Thyroid gland (tissue), 4 donors: ENCODE results near the gene MAP4K5. TPM values are rescaled to one million over a fixed set of nuclear protein-coding genes. Genes with fewer than 3 reads are reported as not detected.
"Not testable (repeated sequence)": the region's sequence is repeated elsewhere in the genome, so short reads cannot be mapped to it uniquely, and the experiment has no call there.

Experiments
- DNase-seq, 2 donors: peaks; one replicate each; pipeline ENCODE4 v3.0.0-alpha.2; 2019
- H3K27ac ChIP-seq, 3 donors: fragments of 200-600 bp; sonication (generic); 1 replicate in 2 of 3; 2 replicates in 1 of 3; pipeline ENCODE4 v1.5.1; 2016 to 2019; ENCODE audit warnings: mild to moderate bottlenecking in 1 of 3, moderate library complexity in 1 of 3
- H3K27me3 ChIP-seq: fragments of 200-600 bp; sonication (generic); one replicate; pipeline ENCODE4 v1.5.1; 2019
- H3K36me3 ChIP-seq, 2 donors: fragments of 200-600 bp; sonication (generic); one replicate each; pipeline ENCODE4 v1.5.1; 2016 to 2019
- H3K4me1 ChIP-seq, 2 donors: fragments of 200-600 bp; sonication (generic); one replicate each; pipeline ENCODE4 v1.5.1; 2017 to 2019
- H3K4me3 ChIP-seq, 3 donors: fragments of 200-600 bp; sonication (generic); replicated peaks in 1 of 3; 1 replicate in 2 of 3; 2 replicates in 1 of 3; pipeline ENCODE4 v1.5.1; 2016; ENCODE audit warnings: mild to moderate bottlenecking in 1 of 3
- H3K9me3 ChIP-seq: fragments of 200-600 bp; sonication (generic); one replicate; pipeline ENCODE4 v1.5.1; 2017
- CTCF ChIP-seq, 6 experiments: fragments of 200-600 bp in 3 of 6; fragments of 450-650 bp in 3 of 6; sonication (generic) in 3 of 6; IDR thresholded peaks; one replicate each; pipeline ENCODE4 v1.5.1; 2016 to 2019; ENCODE audit warnings: antibody characterized with exemption in 6 of 6, mild to moderate bottlenecking in 2 of 6, inconsistent platforms in 1 of 6, moderate library complexity in 1 of 6
- POLR2A ChIP-seq, 2 donors: fragments of 450-650 bp; IDR thresholded peaks; one replicate each; pipeline ENCODE4 v1.6.1; 2017; ENCODE audit warnings: antibody characterized with exemption in 2 of 2, mild to moderate bottlenecking in 2 of 2, moderate library complexity in 1 of 2
- WGBS, 2 donors: methylation state at CpG; one replicate each; pipeline ENCODE4 v1.1.5; 2017; 5-methylcytosine and 5-hydroxymethylcytosine counted together
- intact Hi-C: fragments of 100-400 bp; cut with DNase I; formaldehyde crosslinking; loops from one replicate; pipeline ENCODE4 v1.15.1; 2023
- total RNA-seq, 4 donors: library from RNA; depleted of rRNA; stranded (reverse); fragments of >200 nt; gene quantifications; one replicate each; pipeline ENCODE4 v1.2.3, GENCODE V29; 2016

Gene MAP4K5
- total RNA-seq, 4 donors from 2014 or later = 139 to 259 (median 153) TPM

DNA sequence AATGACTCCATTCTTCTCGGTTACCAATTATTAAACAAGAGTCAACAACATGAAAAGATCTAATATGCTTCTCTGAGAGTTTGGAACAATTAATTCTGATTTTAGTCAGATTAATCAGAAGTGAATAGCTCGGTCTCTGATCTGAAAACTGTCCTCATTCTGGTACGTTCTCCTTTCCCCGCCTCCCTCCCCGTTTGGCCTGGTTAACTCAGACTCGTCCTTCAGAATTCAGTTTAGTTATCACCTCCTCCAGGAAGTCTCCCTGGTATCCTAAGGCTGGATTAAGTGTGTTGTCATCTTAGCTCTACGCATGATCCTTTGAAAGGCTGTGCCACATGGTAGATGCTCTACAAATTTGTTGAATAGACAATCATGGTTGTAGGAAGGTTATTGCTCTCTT lies 22.2 kb downstream of the MAP4K5 start:
- WGBS, 2 donors = 92% methylated on average over 7 of the region's 7 CpGs
- no peaks in the 10 kb centered on the region for H3K36me3 ChIP-seq
- TF ChIP-seq POLR2A (IDR thresholded peaks at IDR 0.05) (no peak), CTCF (IDR thresholded peaks at IDR 0.05) (no peak)
- DNase-seq = no peak
- no peak overlapping the region for H3K4me3 ChIP-seq
- H3K9me3 ChIP-seq = no peaks in the 10 kb centered on the region
- intact Hi-C loops = no loop called here
- H3K4me1 ChIP-seq = no peaks in the 10 kb centered on the region
- no peak overlapping the region for H3K27ac ChIP-seq
- H3K27me3 ChIP-seq = no peaks in the 10 kb centered on the region

GRCh38 chr14:50507078-50507477 lies 25.3 kb downstream of the MAP4K5 start:
- H3K36me3 ChIP-seq, intact Hi-C loops, H3K4me3 ChIP-seq, H3K4me1 ChIP-seq, H3K27ac ChIP-seq, DNase-seq, H3K27me3 ChIP-seq, H3K9me3 ChIP-seq: not testable (repeated sequence)
- 98 to 100% methylated on average over 1 of the region's 1 CpG for WGBS, 2 donors

- Histone ChIP-seq H3K27ac (no peak overlapping the region), H3K36me3 (no peaks in the 10 kb centered on the region), H3K9me3 (no peaks in the 10 kb centered on the region), H3K4me1 (peaks cover 0 to 4% of the 10 kb centered on the region in 2 donors), H3K4me3 (no peak overlapping the region), H3K27me3 (no peaks in the 10 kb centered on the region)
- no peak for TF ChIP-seq POLR2A (IDR thresholded peaks at IDR 0.05)
- TF ChIP-seq CTCF (IDR thresholded peaks at IDR 0.05) = no peak
- intact Hi-C loops = no loop called here
- no peak for DNase-seq
- WGBS, 2 donors = 91 to 94% methylated on average over 2 of the region's 2 CpGs
These were observed 30.7 kb downstream of the MAP4K5 start for GRCh38 chr14:50501642-50502041.

GRCh38 chr14:50497351-50497750 lies 35.0 kb downstream of the MAP4K5 start:
- WGBS, 2 donors = 34 to 40% methylated on average over 2 of the region's 2 CpGs
- Histone ChIP-seq H3K4me3 (no peak overlapping the region), H3K4me1 (peaks cover 0 to 4% of the 10 kb centered on the region in 2 donors), H3K27ac (no peak overlapping the region), H3K27me3 (no peaks in the 10 kb centered on the region), H3K36me3 (no peaks in the 10 kb centered on the region), H3K9me3 (no peaks in the 10 kb centered on the region)
- TF ChIP-seq CTCF (IDR thresholded peaks at IDR 0.05) = no peak
- no peak for TF ChIP-seq POLR2A (IDR thresholded peaks at IDR 0.05)
- no peak for DNase-seq
- intact Hi-C loops = no loop called here

DNA sequence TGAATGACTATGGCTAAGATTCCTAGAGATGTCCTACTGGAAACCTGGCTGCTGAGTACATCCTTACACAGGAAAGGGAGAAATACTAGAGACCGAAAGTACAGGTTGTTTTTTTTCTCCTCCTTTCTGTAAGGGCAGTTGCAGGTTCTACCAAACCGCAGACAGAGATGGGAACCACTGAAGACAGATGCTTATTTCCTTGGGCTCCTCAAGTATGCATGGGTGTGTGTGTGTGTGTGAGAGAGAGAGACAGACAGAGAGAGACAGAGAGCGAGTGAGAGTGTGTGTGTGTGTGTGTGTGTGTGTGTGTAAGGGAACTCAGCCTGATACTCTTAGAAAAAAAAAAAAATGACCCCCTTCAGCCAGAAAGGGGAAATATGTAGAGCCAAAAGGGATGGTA lies 42.5 kb downstream of the MAP4K5 start:
- Histone ChIP-seq H3K27me3 (no peaks in the 10 kb centered on the region), H3K36me3 (no peaks in the 10 kb centered on the region), H3K4me1 (peaks cover 0 to 3% of the 10 kb centered on the region in 2 donors), H3K4me3 (no peak overlapping the region), H3K9me3 (no peaks in the 10 kb centered on the region), H3K27ac (no peak overlapping the region)
- intact Hi-C loops = no loop called here
- 88 to 90% methylated on average over 3 of the region's 3 CpGs for WGBS, 2 donors
- TF ChIP-seq POLR2A (IDR thresholded peaks at IDR 0.05) (no peak), CTCF (IDR thresholded peaks at IDR 0.05) (no peak)
- no peak for DNase-seq

DNA sequence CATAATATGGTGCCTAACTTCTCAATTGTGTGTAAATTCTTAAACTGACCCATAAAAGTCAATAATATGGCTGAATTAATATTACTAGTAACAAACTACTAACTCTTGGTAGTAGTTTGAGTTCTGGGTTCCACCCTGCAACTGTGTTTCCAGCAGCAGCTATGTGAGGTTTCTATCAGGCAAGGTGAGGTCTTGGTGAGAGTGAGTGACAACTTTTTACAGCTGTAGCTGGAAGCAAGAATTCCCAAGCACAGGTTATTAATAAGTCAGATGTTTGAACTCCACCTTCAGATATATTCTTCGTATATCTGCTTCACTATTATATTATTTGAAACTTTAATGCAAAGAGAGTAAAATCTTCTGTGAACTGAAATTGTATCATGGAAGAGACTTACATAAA lies 43.8 kb downstream of the MAP4K5 start:
- Histone ChIP-seq H3K27ac (no peak overlapping the region), H3K4me3 (no peak overlapping the region), H3K9me3 (no peaks in the 10 kb centered on the region), H3K4me1 (peaks cover 0 to 3% of the 10 kb centered on the region in 2 donors), H3K27me3 (no peaks in the 10 kb centered on the region), H3K36me3 (no peaks in the 10 kb centered on the region)
- TF ChIP-seq POLR2A (IDR thresholded peaks at IDR 0.05) (no peak), CTCF (IDR thresholded peaks at IDR 0.05) (no peak)
- 97 to 100% methylated on average over 1 of the region's 1 CpG for WGBS, 2 donors
- intact Hi-C loops = no loop called here
- DNase-seq = no peak
